GM18867 (cell line): ENCODE data around the gene CSNK1A1L.
"Not testable (repeated sequence)": the region's sequence is repeated elsewhere in the genome, so short reads cannot be mapped to it uniquely, and the experiment has no call there.

ENCODE experiments used
- ATAC-seq: cut with Tn5 transposase; IDR thresholded peaks from one replicate; pipeline ENCODE4 v1.9.1; 2021; ENCODE audit warnings: mild to moderate bottlenecking, moderate library complexity; ENCODE audit not compliant: unreplicated experiment

CSNK1A1L gene

DNA sequence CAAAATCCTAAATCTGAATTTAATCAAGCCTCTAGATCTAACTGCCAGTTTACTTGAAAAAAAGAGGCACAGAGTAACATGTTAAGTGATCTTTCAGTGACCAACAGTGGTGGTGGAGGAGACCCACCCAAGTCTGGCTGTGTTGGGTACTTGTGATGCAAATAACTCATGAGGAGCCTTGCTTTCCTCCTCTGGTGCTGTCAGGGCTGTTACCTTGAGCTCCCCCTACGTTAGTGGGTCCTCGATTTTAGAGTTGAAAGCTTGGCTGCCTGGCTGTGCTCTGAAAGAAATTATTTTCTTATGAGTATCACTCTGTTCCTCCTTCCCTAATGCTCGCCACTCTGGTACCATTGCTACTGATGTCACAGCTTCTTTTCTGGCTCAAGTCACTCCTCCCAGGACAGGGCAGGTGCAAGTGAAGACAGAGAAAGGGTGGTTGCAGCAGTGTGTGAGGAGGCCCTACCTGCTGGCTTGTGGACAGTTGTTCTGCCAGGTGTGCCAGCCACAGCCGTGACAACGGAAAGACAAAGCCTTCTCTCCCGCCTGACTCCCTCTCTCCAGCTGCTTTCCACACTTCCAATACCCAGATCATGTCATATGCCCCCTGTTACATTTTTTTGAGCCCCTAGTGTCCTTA lies 39.5 kb downstream of the CSNK1A1L start:
- ATAC-seq = no peak

GRCh38 chr13:37059848-37060192 lies 45.6 kb downstream of the CSNK1A1L start:
- peak; percentile 30 for ATAC-seq

- peak; percentile 97 for ATAC-seq
Measured at GRCh38 chr13:37058910-37059847, 46.3 kb downstream of the CSNK1A1L start, which contains the start of gene SUPT20H. SUPT20H (minus strand) TSS chr13:37059688; CDS start chr13:37051490, 8,198 bp downstream.

DNA sequence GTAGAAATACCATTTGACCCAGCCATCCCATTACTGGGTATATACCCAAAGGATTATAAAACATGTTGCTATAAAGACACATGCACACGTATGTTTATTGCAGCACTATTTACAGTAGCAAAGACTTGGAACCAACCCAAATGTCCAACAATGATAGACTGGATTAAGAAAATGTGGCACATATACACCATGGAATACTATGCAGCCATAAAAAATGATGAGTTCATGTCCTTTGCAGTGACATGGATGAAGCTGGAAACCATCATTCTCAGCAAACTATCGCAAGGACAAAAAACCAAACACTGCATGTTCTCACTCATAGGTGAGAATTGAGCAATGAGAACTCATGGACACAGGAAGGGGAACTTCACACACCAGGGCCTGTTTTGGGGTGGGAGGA lies 49.2 kb downstream of the CSNK1A1L start:
- not testable (repeated sequence) for ATAC-seq
